Activated gamma-delta T cell treated with Interleukin-2 at 50 U/mL for 16 hours (primary cell): ENCODE data around the gene FBXO47.
A peak's percentile ranks its signal among the peaks of the same experiment; 100 is the strongest.
"Not testable (repeated sequence)": the region's sequence is repeated elsewhere in the genome, so short reads cannot be mapped to it uniquely, and the experiment has no call there.

ENCODE experiments used
- DNase-seq: peaks from one replicate; pipeline ENCODE4 v3.0.0-alpha.2; 2020

FBXO47 gene

GRCh38 chr17:38980490-38981217 is 13.5 kb upstream of the FBXO47 start:
- DNase-seq: no peak

- DNase-seq: no peak
Measured at GRCh38 chr17:38978180-38978579, 11.0 kb upstream of the FBXO47 start.

GRCh38 chr17:38976187-38976551 is 9.0 kb upstream of the FBXO47 start:
- DNase-seq: not testable (repeated sequence)

- no peak for DNase-seq
Measured at GRCh38 chr17:38970804-38971203, 3.6 kb upstream of the FBXO47 start.

- no peak for DNase-seq
Measured at GRCh38 chr17:38970128-38970527, 2.9 kb upstream of the FBXO47 start.

GRCh38 chr17:38969281-38969680 is 2.1 kb upstream of the FBXO47 start:
- DNase-seq: no peak

- DNase-seq: no peak
Measured at GRCh38 chr17:38961413-38961812, 5.8 kb downstream of the FBXO47 start.

- no peak for DNase-seq
Measured at GRCh38 chr17:38960402-38960801, 6.8 kb downstream of the FBXO47 start.

GRCh38 chr17:38959508-38959907 is 7.7 kb downstream of the FBXO47 start:
- no peak for DNase-seq

- no peak for DNase-seq
Measured at GRCh38 chr17:38958756-38959155, 8.4 kb downstream of the FBXO47 start.

- no peak for DNase-seq
Measured at GRCh38 chr17:38958326-38958725, 8.9 kb downstream of the FBXO47 start.

GRCh38 chr17:38953800-38954199 is 13.4 kb downstream of the FBXO47 start:
- not testable (repeated sequence) for DNase-seq

- no peak for DNase-seq
Measured at GRCh38 chr17:38947189-38947588, 20.0 kb downstream of the FBXO47 start.

GRCh38 chr17:38943607-38944006 is 23.6 kb downstream of the FBXO47 start:
- no peak for DNase-seq

- no peak for DNase-seq
Measured at GRCh38 chr17:38942696-38943334, 24.4 kb downstream of the FBXO47 start.

- no peak for DNase-seq
Measured at GRCh38 chr17:38940404-38940803, 26.8 kb downstream of the FBXO47 start.

- no peak for DNase-seq
Measured at GRCh38 chr17:38939987-38940386, 27.2 kb downstream of the FBXO47 start.

GRCh38 chr17:38933962-38934361 is 33.2 kb downstream of the FBXO47 start:
- not testable (repeated sequence) for DNase-seq

- DNase-seq: not testable (repeated sequence)
Measured at GRCh38 chr17:38930782-38931181, 36.4 kb downstream of the FBXO47 start.

- no peak for DNase-seq
Measured at GRCh38 chr17:38926293-38927070, 40.7 kb downstream of the FBXO47 start.

- peak; percentile 47 for DNase-seq
Measured at GRCh38 chr17:38925263-38925995, 41.8 kb downstream of the FBXO47 start, which contains the start of gene LASP1NB. Gene LASP1NB, plus strand, starts transcription at chr17:38925614.

- no peak for DNase-seq
Measured at GRCh38 chr17:38922538-38923297, 44.5 kb downstream of the FBXO47 start.
